ENCODE results near the gene COL10A1. TPM values are rescaled to one million over a fixed set of nuclear protein-coding genes. Genes with fewer than 3 reads are reported as not detected.

COL10A1 gene
- total RNA-seq, 1 donor from 2014 or later: not detected

GRCh38 chr6:116100419-116101301, 25.3 kb downstream of the COL10A1 start, which contains the start of gene NT5DC1:
TSS of gene NT5DC1 (plus strand) at chr6:116100853. CDS start at chr6:116100931, 78 bp downstream.
- Mint-ChIP-seq H3K4me1 (ENCODE audit: low read depth, unreplicated experiment) (peaks cover 17% of the 10 kb centered on the region), H3K27ac (ENCODE audit: unreplicated experiment) (peak within 1 kb of the TSS; percentile 81), H3K36me3 (ENCODE audit: low read depth, unreplicated experiment) (peaks cover 15% of the 10 kb centered on the region), H3K4me3 (ENCODE audit: unreplicated experiment) (peak within 1 kb of the TSS; percentile 94), H3K9me3 (ENCODE audit: unreplicated experiment) (peaks cover 9% of the 10 kb centered on the region), H3K27me3 (ENCODE audit: low read depth, unreplicated experiment) (no peaks in the 10 kb centered on the region)
- Histone ChIP-seq H3K4me2 (ENCODE audit: low read length) (peak within 1 kb of the TSS; percentile 88), H3K4me3 (ENCODE audit: insufficient read depth, low read depth, low read length) (peak within 1 kb of the TSS; percentile 80), H2AFZ (ENCODE audit: low read depth, low read length) (peak within 1 kb of the TSS; percentile 94), H3K4me1 (ENCODE audit: insufficient read depth, low read length) (peaks cover 7% of the 10 kb centered on the region), H4K20me1 (ENCODE audit: insufficient read depth, low read length) (peaks cover 5% of the 10 kb centered on the region), H3K27ac (ENCODE audit: low read depth, low read length) (peak within 1 kb of the TSS; percentile 56), H3K36me3 (ENCODE audit: insufficient read depth, low read length) (no peaks in the 10 kb centered on the region), H3K27me3 (ENCODE audit: insufficient read depth, low read length) (no peaks in the 10 kb centered on the region), H3K79me2 (ENCODE audit: insufficient read depth, low read length) (peaks cover 9% of the 10 kb centered on the region), H3K9me3 (ENCODE audit: insufficient read depth, low read depth, low read length) (peaks cover 11% of the 10 kb centered on the region), H3K9ac (ENCODE audit: low read length) (peak within 1 kb of the TSS; percentile 81)
- FAIRE-seq: no peak
- DNase-seq (ENCODE audit: low read depth): peak; percentile 62
- no peak for TF ChIP-seq CTCF (IDR thresholded peaks at IDR 0.05; ENCODE audit: insufficient read depth, low read depth, low read length)
- no peak for TF ChIP-seq EZH2 (IDR thresholded peaks at IDR 0.05; ENCODE audit: insufficient read depth, low read length)

GRCh38 chr6:116099036-116099435, 26.9 kb downstream of the COL10A1 start:
- TF ChIP-seq EZH2 (IDR thresholded peaks at IDR 0.05; ENCODE audit: insufficient read depth, low read length): no peak
- no peak for TF ChIP-seq CTCF (IDR thresholded peaks at IDR 0.05; ENCODE audit: insufficient read depth, low read depth, low read length)
- Histone ChIP-seq H2AFZ (ENCODE audit: low read depth, low read length) (no peak overlapping the region), H3K79me2 (ENCODE audit: insufficient read depth, low read length) (peaks cover 9% of the 10 kb centered on the region), H3K4me2 (ENCODE audit: low read length) (no peak overlapping the region), H3K9me3 (ENCODE audit: insufficient read depth, low read depth, low read length) (peaks cover 12% of the 10 kb centered on the region), H3K27ac (ENCODE audit: low read depth, low read length) (no peak overlapping the region), H3K27me3 (ENCODE audit: insufficient read depth, low read length) (no peaks in the 10 kb centered on the region), H4K20me1 (ENCODE audit: insufficient read depth, low read length) (no peaks in the 10 kb centered on the region), H3K36me3 (ENCODE audit: insufficient read depth, low read length) (no peaks in the 10 kb centered on the region), H3K9ac (ENCODE audit: low read length) (no peak overlapping the region), H3K4me3 (ENCODE audit: insufficient read depth, low read depth, low read length) (no peak overlapping the region), H3K4me1 (ENCODE audit: insufficient read depth, low read length) (peaks cover 7% of the 10 kb centered on the region)
- H3K9me3 Mint-ChIP-seq (ENCODE audit: unreplicated experiment): peaks cover 9% of the 10 kb centered on the region
- H3K27me3 Mint-ChIP-seq (ENCODE audit: low read depth, unreplicated experiment): no peaks in the 10 kb centered on the region
- FAIRE-seq (no peak), DNase-seq (ENCODE audit: low read depth) (no peak)
- H3K4me3 Mint-ChIP-seq (ENCODE audit: unreplicated experiment): peak overlapping the region; percentile 91
- peaks cover 11% of the 10 kb centered on the region for H3K4me1 Mint-ChIP-seq (ENCODE audit: low read depth, unreplicated experiment)
- H3K36me3 Mint-ChIP-seq (ENCODE audit: low read depth, unreplicated experiment): peaks cover 12% of the 10 kb centered on the region
- H3K27ac Mint-ChIP-seq (ENCODE audit: unreplicated experiment): no peak overlapping the region

All from astrocyte (in vitro differentiated cells and primary cell).